Aorta (tissue), 5 donors: ENCODE data around the gene EPX. TPM values are rescaled to one million over a fixed set of nuclear protein-coding genes. Genes with fewer than 3 reads are reported as not detected.

Experiments used
- ATAC-seq: fragments of 200-7000 bp; cut with Tn5 transposase; one replicate; pipeline ENCODE4 v1.9.1; 2022; ENCODE audit warnings: moderate library complexity; ENCODE audit not compliant: low FRiP score
- DNase-seq, 2 donors: peaks; one replicate each; pipeline ENCODE4 v3.0.0-alpha.2; 2020
- H3K27ac ChIP-seq, 2 donors: one replicate each; pipeline ENCODE4 v1.5.1; 2013; ENCODE audit warnings: low read length in 2 of 2, mild to moderate bottlenecking in 2 of 2, moderate library complexity in 2 of 2, control low read depth in 1 of 2, inconsistent platforms in 1 of 2, low read depth in 1 of 2
- H3K27me3 ChIP-seq, 2 donors: one replicate each; pipeline ENCODE4 v1.6.1; 2013; ENCODE audit warnings: control low read depth in 1 of 2, low read length in 1 of 2, mild to moderate bottlenecking in 1 of 2, moderate library complexity in 1 of 2; ENCODE audit not compliant: insufficient read depth in 2 of 2, control insufficient read depth in 1 of 2
- H3K36me3 ChIP-seq, 2 donors: one replicate each; pipeline ENCODE4 v1.6.1; 2013; ENCODE audit warnings: control low read depth in 1 of 2, low read length in 1 of 2, mild to moderate bottlenecking in 1 of 2; ENCODE audit not compliant: insufficient read depth in 2 of 2, control insufficient read depth in 1 of 2
- H3K4me1 ChIP-seq, 2 donors: one replicate each; pipeline ENCODE4 v1.6.1; 2013; ENCODE audit warnings: low read length in 2 of 2, control low read depth in 1 of 2, mild to moderate bottlenecking in 1 of 2, moderate library complexity in 1 of 2; ENCODE audit not compliant: insufficient read depth in 2 of 2, control insufficient read depth in 1 of 2
- H3K4me3 ChIP-seq, 2 donors: one replicate each; pipeline ENCODE4 v1.5.1; 2013; ENCODE audit warnings: low read length in 2 of 2, control low read depth in 1 of 2, mild to moderate bottlenecking in 1 of 2
- H3K9me3 ChIP-seq: one replicate; pipeline ENCODE4 v1.6.1; 2013; ENCODE audit warnings: mild to moderate bottlenecking, low read length; ENCODE audit not compliant: control insufficient read depth
- WGBS, 2 donors: extraction: QIAGEN DNeasy Blood & Tissue Kit; methylation state at CpG; one replicate each; pipeline ENCODE4 v1.1.7; 2013; 5-methylcytosine and 5-hydroxymethylcytosine counted together
- intact Hi-C, 2 donors: fragments of 100-400 bp; cut with DNase I; formaldehyde crosslinking; loops; one replicate each; pipeline versions ENCODE4 v1.14.2 to v1.15.0; 2022
- polyA plus RNA-seq, 2 donors: library from polyadenylated mRNA; stranded (reverse); fragments of 200-250 nt; gene quantifications; one replicate each; pipeline ENCODE4 v1.2.3, GENCODE V29; 2013
- total RNA-seq, 2 donors: library from RNA; stranded (reverse); fragmentation: NEBNext Ultra II Directional; extraction: Animal tissue kit (Norgen Biotek cat#: 25700); gene quantifications; one replicate each; pipeline ENCODE4 v1.2.1, GENCODE V29; 2021
- donor health status: healthy with polysubstance abuse.
- donor health status: Bipolar disorder and iron deficiency.
- donor health status: DM: no; HTN: no; CAD: no.
- donor health status: DM: no; HTN: no; CAD: no.
- donor health status: DM: yes; HTN: yes; CAD: no.

Gene EPX
- total and polyA plus RNA-seq, 4 donors: not detected

DNA sequence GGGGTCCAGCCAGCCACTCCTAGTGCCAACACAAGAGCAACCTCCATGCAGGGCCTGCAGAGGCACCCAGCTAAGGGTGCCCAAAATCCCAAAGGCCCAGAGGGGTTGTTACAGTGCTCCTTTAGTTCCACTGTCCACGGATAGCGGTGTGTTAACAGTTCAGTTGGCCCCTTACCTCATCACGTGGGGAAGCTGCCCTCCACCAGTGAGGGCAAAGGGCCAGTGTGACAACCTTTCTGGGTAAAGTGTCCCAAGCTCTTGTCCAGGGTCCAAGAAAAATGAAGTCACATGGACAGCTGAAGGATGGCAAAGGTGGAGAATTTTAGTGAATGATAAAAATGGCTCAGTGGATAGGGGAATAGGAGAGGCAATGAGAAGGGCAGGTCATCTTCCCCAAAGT, 35.2 kb downstream of the EPX start:
- intact Hi-C loops: no loop called here
- Histone ChIP-seq H3K9me3 (peaks cover under 1% of the 10 kb centered on the region), H3K4me1 (no peaks in the 10 kb centered on the region), H3K4me3 (no peak overlapping the region), H3K36me3 (no peaks in the 10 kb centered on the region), H3K27me3 (peaks cover 0 to 3% of the 10 kb centered on the region in 2 donors), H3K27ac (no peak overlapping the region)
- 72 to 77% methylated on average over 3 of the region's 3 CpGs for WGBS, 2 donors
- DNase-seq: no peak
- ATAC-seq: no peak

DNA sequence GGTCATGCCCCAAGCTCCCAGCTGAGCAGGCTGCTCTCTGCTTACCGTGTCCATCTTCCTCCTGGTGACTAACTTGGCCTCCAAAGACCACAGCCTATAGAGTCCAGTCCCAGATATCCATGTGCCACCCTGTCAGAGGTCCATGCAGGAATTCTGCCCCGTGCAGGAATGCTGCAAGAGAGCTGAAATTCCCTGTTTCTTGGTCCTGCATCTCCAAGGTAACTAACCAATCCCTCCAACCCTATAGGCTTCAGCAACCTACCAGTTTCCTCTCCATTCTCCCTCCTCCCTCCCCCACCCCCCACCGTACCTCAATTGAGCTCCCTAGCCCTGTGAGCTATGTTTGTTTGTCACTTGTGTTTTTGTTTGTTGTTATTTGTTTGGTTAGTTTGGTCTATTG, 36.2 kb downstream of the EPX start:
- Histone ChIP-seq H3K9me3 (peaks cover 1% of the 10 kb centered on the region), H3K4me3 (no peak overlapping the region), H3K36me3 (no peaks in the 10 kb centered on the region), H3K27me3 (peaks cover 0 to 3% of the 10 kb centered on the region in 2 donors), H3K4me1 (no peaks in the 10 kb centered on the region), H3K27ac (no peak overlapping the region)
- intact Hi-C loops: no loop called here
- 28 to 33% methylated on average over 3 of the region's 3 CpGs for WGBS, 2 donors
- DNase-seq (no peak), ATAC-seq (no peak)

DNA sequence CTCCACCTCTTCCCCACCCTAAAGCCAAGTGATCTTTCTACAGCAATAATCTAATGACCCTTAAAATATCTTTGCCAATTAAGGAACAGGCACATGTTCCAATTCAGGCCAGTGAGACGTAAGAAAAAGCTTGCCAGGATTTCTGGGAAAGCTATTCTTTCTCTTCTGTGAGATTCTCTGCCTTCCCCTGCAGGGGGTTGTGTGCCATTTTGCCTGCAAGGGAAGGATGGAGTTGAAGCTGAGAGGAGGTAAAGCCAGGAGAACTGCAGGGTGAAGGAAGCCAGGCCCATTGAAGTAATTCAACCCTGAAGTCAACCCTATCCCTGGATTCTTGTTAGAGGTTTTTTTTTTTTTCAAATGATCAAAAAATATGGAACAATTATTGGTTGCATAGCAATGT, 36.9 kb downstream of the EPX start:
- intact Hi-C loops: no loop called here

DNA sequence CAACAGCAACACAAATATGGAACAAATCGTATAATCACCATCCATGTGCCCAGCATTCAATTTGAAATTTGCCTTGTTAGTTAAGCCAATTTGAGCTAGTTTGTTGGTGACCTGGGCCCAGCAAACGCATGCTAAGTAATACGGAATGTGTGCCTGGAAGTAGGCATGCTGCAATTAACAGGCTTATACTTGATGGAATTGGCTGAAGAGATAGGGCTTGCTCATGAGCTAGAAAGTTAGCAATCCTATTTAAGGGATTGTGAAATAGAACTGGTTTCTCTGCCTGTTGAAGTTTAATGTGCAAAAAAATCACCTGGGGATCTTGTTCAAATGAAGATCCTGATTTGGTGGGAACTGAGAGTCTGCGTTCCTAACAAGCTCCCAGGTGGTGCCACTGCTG, 37.4 kb downstream of the EPX start:
- DNase-seq (no peak), ATAC-seq (no peak)
- peaks cover 0 to 3% of the 10 kb centered on the region in 2 donors for H3K27me3 ChIP-seq
- intact Hi-C loops: no loop called here
- peaks cover 1% of the 10 kb centered on the region for H3K9me3 ChIP-seq
- 85 to 90% methylated on average over 4 of the region's 4 CpGs for WGBS, 2 donors
- H3K36me3 ChIP-seq: no peaks in the 10 kb centered on the region
- no peaks in the 10 kb centered on the region for H3K4me1 ChIP-seq
- no peak overlapping the region for H3K4me3 ChIP-seq
- no peak overlapping the region for H3K27ac ChIP-seq

More for the DNA sequence above, 36.9 kb downstream of the EPX start:
- no peaks in the 10 kb centered on the region for H3K4me1 ChIP-seq
- H3K36me3 ChIP-seq: no peaks in the 10 kb centered on the region
- DNase-seq: no peak
- H3K27me3 ChIP-seq: peaks cover 0 to 3% of the 10 kb centered on the region in 2 donors
- peaks cover 1% of the 10 kb centered on the region for H3K9me3 ChIP-seq
- WGBS, 2 donors: 30 to 38% methylated on average over 1 of the region's 1 CpG
- H3K27ac ChIP-seq: no peak overlapping the region
- no peak overlapping the region for H3K4me3 ChIP-seq
- no peak for ATAC-seq

DNA sequence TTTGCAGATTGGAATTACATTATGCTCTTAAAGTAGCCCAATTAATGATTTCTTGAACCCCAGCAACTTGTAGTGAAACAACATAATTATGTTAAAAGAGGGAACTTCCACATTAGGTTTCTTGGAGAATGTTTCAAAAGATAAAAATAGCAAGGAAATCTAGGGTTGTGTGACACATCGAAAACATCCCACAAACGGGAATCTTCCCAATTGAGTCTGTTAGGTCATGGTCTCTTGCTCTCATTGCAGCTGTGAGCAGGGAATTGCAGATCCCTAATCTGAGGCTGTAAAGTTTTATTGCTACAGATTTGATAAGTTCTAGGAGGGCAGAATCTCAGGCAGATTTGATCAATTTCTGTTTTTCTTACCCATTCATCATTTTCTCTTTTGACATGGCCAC, 39.1 kb downstream of the EPX start:
- Histone ChIP-seq H3K36me3 (no peaks in the 10 kb centered on the region), H3K27me3 (peaks cover 0 to 3% of the 10 kb centered on the region in 2 donors), H3K27ac (no peak overlapping the region), H3K4me1 (no peaks in the 10 kb centered on the region), H3K4me3 (no peak overlapping the region), H3K9me3 (peaks cover 3% of the 10 kb centered on the region)
- ATAC-seq: no peak
- WGBS, 2 donors: 48% methylated on average over 2 of the region's 2 CpGs
- DNase-seq: no peak
- intact Hi-C loops: no loop called here

DNA sequence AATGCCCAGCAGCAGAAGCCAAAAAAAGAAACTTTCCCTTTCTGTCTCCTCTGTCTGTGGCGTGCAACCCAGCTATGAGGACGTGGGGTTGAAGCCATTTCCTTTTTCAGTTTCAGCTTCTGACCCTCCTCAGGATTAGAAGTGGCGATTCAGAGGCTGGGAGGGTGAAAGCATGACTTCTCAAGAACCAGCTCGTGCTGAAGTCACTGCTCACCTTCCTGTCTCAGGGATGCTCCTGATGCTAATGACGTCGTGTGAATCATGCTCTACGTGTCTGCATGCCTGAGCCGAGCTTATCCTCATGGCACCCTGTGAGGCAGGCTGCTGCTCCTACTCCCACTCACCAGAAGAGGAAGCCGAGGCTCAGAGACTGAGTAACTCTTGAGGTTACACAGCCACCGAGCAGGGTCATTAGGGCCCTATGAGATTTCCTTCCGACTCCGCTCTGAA, 40.2 kb downstream of the EPX start:
- intact Hi-C loops: no loop called here
- Histone ChIP-seq H3K4me3 (no peak overlapping the region), H3K36me3 (no peaks in the 10 kb centered on the region), H3K27ac (no peak overlapping the region), H3K9me3 (peaks cover 3% of the 10 kb centered on the region), H3K27me3 (peaks cover 0 to 3% of the 10 kb centered on the region in 2 donors), H3K4me1 (no peaks in the 10 kb centered on the region)
- 45 to 46% methylated on average over 12 of the region's 12 CpGs for WGBS, 2 donors
- DNase-seq (no peak), ATAC-seq (no peak)

DNA sequence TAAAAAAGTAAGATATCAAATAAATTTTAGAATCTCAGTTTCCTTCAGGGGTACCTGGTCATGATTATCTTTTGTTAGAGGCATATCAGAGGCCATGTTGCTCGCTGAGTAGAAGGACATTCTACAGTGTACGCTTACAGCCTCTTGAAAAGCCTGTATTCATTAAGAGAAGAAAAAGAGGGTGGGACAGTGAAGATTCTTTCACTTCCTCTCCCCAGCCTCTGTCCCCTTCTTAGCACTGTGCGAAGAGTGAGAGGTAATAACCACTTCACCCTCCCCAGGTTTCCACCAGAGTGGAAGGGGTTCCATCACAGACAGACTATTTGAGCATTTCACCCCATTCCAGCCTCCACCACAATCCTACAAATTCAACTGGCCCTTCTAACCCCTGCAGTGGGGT, 41.0 kb downstream of the EPX start:
- 72 to 86% methylated on average over 3 of the region's 3 CpGs for WGBS, 2 donors
- H3K9me3 ChIP-seq: peaks cover 3% of the 10 kb centered on the region
- H3K36me3 ChIP-seq: no peaks in the 10 kb centered on the region
- no peak for DNase-seq
- no peaks in the 10 kb centered on the region for H3K4me1 ChIP-seq
- no peak overlapping the region for H3K27ac ChIP-seq
- ATAC-seq: no peak
- peaks cover 0 to 3% of the 10 kb centered on the region in 2 donors for H3K27me3 ChIP-seq
- no peak overlapping the region for H3K4me3 ChIP-seq
- intact Hi-C loops: no loop called here

DNA sequence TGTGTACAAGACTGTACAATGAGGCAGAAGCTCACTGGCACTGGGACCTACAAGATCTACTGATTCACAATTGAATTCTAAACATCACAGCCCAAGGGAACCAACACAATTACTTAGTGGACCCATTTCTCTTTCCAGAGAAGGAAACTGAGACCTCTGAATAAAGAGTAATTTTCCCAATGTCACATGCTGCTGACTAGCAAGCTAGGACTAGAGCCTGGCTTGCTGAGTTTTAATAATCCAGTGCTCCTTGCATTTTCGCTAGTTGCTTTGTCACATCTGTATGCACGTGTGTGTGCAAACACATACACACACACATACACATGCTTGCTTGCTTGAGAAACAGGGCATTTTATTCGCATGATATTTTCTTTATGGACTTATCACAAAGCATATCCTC, 42.0 kb downstream of the EPX start:
- intact Hi-C loops: no loop called here
- ATAC-seq (no peak), DNase-seq (no peak)
- Histone ChIP-seq H3K4me3 (no peak overlapping the region), H3K9me3 (peaks cover 3% of the 10 kb centered on the region), H3K4me1 (no peaks in the 10 kb centered on the region), H3K27ac (no peak overlapping the region), H3K27me3 (peaks cover 0 to 3% of the 10 kb centered on the region in 2 donors), H3K36me3 (no peaks in the 10 kb centered on the region)
- 72 to 73% methylated on average over 3 of the region's 3 CpGs for WGBS, 2 donors

DNA sequence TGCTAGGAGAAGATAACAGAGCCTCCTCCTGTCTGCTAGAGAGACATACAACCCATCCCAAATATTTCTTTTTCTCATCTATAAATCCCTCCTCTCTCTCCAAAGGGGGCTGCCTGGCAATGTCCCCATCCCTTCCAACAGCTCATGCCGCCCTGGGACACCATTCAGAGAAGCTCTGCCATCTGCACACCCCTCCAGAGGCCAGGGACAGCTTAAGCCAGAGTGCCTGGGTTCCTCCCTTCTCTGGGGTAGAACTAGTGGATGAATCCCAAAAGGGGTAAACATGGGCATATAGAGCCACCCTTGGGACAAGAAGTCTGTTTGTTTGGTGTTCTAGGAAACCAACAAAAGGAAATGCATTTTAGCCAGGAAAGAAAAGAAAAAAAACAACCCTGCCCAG, 43.3 kb downstream of the EPX start:
- WGBS, 2 donors: 55 to 59% methylated on average over 1 of the region's 1 CpG
- Histone ChIP-seq H3K27me3 (peaks cover 0 to 1% of the 10 kb centered on the region in 2 donors), H3K4me3 (no peak overlapping the region)

More for the DNA sequence above, 43.3 kb downstream of the EPX start:
- no peak for ATAC-seq
- H3K4me1 ChIP-seq: no peaks in the 10 kb centered on the region
- H3K9me3 ChIP-seq: peaks cover 3% of the 10 kb centered on the region
- no peak for DNase-seq
- no peaks in the 10 kb centered on the region for H3K36me3 ChIP-seq
- intact Hi-C loops: no loop called here
- no peak overlapping the region for H3K27ac ChIP-seq
